Measurements from ENCODE around the gene GEN1.
"Not testable (repeated sequence)": the region's sequence is repeated elsewhere in the genome, so short reads cannot be mapped to it uniquely, and the experiment has no call there.

The GEN1 gene

DNA sequence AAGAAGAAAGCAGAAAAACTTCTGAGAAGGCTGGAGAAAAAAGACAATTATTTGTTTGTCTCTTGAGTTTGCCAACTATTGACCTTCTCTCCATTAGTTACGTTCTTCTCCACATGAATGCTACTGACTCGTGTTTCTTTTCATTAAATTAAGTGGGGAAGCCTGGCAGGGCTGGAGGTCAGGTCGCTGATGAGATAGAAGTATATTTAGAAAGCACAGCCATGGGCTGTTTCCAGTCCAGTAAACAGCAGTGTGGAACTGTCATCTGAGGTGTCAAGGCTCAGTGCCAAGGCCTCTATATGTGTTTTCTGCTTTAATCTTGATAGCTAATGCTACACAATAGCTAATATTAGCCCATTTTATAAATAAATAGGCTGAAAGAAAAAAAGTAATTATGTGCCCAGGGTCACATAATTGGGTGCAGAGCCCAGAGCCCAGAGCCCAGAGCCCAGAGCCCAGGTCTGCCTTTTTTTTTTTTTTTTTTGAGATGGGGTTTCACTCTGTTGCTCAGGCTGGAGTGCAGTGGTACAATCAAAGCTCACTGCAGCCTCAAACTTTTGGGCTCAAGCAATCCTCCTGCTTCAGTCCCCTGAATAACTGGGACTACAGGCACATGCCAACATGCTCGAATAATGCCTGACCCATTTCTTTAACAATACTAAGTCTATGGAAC, 68.6 kb downstream of the GEN1 start:
- ChIA-PET POLR2A (interaction anchor here (0.6 kb wide), 2 partner anchors 20 to 135 kb away, joined by 4 read pairs; no protein-coding TSS in a partner anchor), CTCF (interaction anchor here (1.0 to 3.7 kb wide), 5 partner anchors 9 to 140 kb away, joined by 3 to 20 read pairs (median 3); no protein-coding TSS in a partner anchor)
- no peak for DNase-seq (ENCODE audit: extremely low spot score)
- TF ChIP-seq, protein P1, sequence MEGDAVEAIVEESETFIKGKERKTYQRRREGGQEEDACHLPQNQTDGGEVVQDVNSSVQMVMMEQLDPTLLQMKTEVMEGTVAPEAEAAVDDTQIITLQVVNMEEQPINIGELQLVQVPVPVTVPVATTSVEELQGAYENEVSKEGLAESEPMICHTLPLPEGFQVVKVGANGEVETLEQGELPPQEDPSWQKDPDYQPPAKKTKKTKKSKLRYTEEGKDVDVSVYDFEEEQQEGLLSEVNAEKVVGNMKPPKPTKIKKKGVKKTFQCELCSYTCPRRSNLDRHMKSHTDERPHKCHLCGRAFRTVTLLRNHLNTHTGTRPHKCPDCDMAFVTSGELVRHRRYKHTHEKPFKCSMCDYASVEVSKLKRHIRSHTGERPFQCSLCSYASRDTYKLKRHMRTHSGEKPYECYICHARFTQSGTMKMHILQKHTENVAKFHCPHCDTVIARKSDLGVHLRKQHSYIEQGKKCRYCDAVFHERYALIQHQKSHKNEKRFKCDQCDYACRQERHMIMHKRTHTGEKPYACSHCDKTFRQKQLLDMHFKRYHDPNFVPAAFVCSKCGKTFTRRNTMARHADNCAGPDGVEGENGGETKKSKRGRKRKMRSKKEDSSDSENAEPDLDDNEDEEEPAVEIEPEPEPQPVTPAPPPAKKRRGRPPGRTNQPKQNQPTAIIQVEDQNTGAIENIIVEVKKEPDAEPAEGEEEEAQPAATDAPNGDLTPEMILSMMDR (IDR thresholded peaks at IDR 0.05; ENCODE audit: control extremely low read depth, extremely low read depth, low read depth, missing control alignments): no peak

DNA sequence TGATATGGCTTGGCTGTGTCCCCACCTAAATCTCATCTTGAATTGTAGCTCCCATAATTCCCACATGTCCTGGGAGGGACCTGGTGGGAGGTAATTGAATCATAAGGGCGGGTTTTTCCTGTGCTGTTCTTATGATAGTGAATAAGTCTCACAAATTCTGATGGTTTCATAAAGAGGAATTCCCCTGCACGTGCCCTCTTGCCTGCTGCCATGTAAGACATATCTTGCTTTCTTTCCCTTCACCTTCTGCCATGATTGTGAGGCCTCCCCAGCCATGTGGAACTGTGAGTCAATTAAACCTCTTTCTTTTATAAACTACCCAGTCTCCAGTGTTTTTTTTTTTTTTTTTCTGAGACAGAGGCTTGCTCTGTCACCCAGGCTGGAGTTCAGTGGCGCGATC, 69.7 kb downstream of the GEN1 start:
- DNase-seq (ENCODE audit: extremely low spot score): not testable (repeated sequence)
- ChIA-PET POLR2A (interaction anchor here (0.6 kb wide), 1 partner anchor 314 kb away, joined by 5 read pairs; no protein-coding TSS in a partner anchor), CTCF (interaction anchor here (1.0 to 3.7 kb wide), 3 partner anchors 10 to 141 kb away, joined by 3 to 20 read pairs (median 7); no protein-coding TSS in a partner anchor)

DNA sequence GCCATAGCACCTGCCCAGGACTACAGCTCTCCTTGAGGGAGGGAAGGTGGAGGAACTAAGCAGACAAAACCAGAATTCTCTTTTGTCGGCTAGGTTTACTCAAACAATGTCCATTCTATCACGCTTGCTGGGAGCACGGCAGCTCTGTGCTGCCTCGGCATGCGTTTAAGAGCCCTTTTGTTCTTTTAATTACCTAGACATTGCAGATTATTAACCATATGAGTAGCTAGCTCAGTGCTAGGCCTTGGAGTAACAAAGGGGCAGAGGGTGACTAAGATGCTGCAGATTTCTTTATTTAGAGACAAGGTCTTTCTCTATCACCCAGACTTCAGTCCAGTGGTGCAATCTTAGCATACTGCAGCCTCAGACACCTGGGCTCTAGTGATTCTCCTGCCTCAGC, 73.4 kb downstream of the GEN1 start:
- no peak for DNase-seq (ENCODE audit: extremely low spot score)
- TF ChIP-seq, protein P1 (IDR thresholded peaks at IDR 0.05; ENCODE audit: control extremely low read depth, extremely low read depth, low read depth, missing control alignments): no peak
- ChIA-PET CTCF (interaction anchor here (0.8 to 7.7 kb wide), 3 partner anchors 11 to 156 kb away, joined by 3 to 113 read pairs (median 4); partner anchors contain the start of gene MSGN1), POLR2A (interaction anchor here (0.6 kb wide), 1 partner anchor 8 kb away, joined by 8 read pairs; no protein-coding TSS in a partner anchor)

DNA sequence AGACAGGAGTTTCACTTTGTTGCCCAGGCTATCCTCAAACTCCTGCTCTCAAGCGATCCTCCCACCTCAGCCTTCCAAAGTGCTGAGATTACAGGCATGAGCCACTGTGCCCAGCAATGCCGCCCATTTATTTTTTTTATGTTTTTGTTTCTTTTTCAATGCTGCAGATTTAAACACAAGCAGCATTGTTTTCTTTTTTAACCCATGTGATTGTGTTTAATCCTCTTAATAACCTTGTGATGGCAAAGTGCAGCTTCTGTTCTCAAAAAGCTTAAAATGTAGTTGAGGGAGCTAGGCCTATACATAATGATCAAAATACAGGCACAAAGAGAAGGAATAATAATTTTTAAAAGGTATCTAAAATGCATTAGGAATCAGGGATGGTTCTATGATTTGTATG, 73.8 kb downstream of the GEN1 start:
- no peak for DNase-seq (ENCODE audit: extremely low spot score)
- TF ChIP-seq, protein P1 (IDR thresholded peaks at IDR 0.05; ENCODE audit: control extremely low read depth, extremely low read depth, low read depth, missing control alignments): no peak
- POLR2A ChIA-PET: no interaction called here
- CTCF ChIA-PET: interaction anchor here (1.5 to 7.7 kb wide), 2 partner anchors 12 to 108 kb away, joined by 3 to 113 read pairs; partner anchors contain the start of gene MSGN1

DNA sequence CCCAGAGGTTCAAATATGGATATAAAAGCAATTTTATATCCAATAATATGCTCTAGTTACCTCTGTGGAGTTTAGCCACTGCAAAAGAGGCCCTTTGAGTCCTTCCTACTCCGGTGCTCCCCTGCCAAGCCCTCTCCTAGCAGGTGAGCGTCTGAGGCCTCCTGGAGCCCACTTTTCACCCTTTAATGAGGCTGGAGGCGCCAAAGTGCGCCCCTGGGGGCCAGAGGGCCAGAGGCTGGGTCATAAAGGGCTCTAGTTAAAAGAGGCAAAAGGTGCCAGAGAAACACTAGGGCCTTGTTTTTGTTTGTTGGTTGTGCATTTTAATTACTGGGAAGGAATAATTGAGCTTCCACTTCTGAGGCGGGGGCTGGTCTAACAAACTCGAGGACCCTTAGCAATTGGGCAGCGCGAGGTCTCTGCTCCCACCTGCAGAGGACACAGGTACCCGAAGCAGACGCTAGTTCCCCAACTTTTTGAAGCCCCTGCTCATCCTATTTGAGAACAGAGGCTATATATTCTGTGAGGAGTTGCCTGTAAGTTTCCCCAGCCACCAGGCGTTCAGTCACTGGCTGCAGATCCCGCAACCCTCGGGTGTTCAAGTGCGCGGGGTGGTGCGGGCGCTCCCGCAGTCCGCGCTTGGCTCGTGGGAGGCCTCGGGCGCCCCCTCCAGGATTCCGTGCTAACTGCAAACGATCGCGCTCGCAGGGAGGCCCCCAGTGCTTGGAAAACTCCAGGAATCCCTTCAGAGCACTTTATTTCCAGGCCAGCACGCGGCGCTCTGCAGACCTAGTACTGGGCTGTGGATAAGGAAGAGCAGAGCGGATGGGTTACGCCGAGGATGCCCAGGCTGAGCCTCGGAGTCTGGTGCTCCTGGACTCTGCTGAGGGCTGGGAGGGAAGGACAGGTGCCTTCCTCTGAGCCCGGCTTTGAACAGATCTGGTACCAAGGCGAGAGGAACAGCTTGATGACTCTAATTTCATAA, 76.4 kb downstream of the GEN1 start:
- TF ChIP-seq, protein P1 (IDR thresholded peaks at IDR 0.05; ENCODE audit: control extremely low read depth, extremely low read depth, low read depth, missing control alignments): peak; percentile 83
- CTCF ChIA-PET: interaction anchor here (0.6 to 7.7 kb wide), 27 partner anchors 8 to 185 kb away, joined by 3 to 113 read pairs (median 3); partner anchors contain the start of gene MSGN1
- peak; percentile 75 for DNase-seq (ENCODE audit: extremely low spot score)
- POLR2A ChIA-PET: no interaction called here

DNA sequence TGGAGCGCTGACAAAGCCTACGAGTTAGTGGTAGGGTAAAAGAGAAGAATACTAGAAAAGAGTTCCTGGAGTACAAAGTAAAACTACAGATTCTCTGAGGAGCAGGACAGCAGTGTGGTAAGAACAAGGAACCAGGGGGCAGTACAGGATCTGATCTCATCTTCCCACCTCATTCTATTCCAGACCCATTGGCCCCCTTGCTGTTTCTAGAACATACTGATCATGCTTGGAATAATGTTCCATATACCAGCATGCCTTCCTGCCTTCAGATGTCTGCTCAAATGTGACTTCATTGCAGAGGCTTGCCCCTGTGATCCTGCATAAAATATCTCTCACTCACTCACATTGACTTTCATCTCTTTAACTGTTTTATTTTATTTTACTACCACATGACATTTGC, 81.6 kb downstream of the GEN1 start:
- CTCF ChIA-PET: interaction anchor here (1.0 kb wide), 1 partner anchor 115 kb away, joined by 3 read pairs; no protein-coding TSS in a partner anchor
- DNase-seq (ENCODE audit: extremely low spot score): no peak
- TF ChIP-seq, protein P1 (IDR thresholded peaks at IDR 0.05; ENCODE audit: control extremely low read depth, extremely low read depth, low read depth, missing control alignments): no peak
- POLR2A ChIA-PET: no interaction called here

Data from GM10248 (cell line).